ACHN (cell line): ENCODE measurements around the gene SEMA4A.
A peak's percentile ranks its signal among the peaks of the same experiment; 100 is the strongest.
"Not testable (repeated sequence)": the region's sequence is repeated elsewhere in the genome, so short reads cannot be mapped to it uniquely, and the experiment has no call there.

ENCODE experiments used
- DNase-seq: peaks from one replicate; pipeline ENCODE4 v3.0.0-alpha.2; 2015
- in situ Hi-C: cut with HindIII; loops from 2 replicates; pipeline ENCODE4 v1.10.0; 2017; ENCODE audit warnings: low sequenced_read_pairs, low pct_ligation_motif_present, low pct_unique_long_range_greater_than_20kb

Gene SEMA4A

GRCh38 chr1:156153362-156153761, at the start of gene SEMA4A:
TSS of gene SEMA4A (plus strand) at chr1:156153585. CDS start at chr1:156154579, 994 bp downstream.
- in situ Hi-C loops, result no loop called here
- DNase-seq, result no peak

DNA sequence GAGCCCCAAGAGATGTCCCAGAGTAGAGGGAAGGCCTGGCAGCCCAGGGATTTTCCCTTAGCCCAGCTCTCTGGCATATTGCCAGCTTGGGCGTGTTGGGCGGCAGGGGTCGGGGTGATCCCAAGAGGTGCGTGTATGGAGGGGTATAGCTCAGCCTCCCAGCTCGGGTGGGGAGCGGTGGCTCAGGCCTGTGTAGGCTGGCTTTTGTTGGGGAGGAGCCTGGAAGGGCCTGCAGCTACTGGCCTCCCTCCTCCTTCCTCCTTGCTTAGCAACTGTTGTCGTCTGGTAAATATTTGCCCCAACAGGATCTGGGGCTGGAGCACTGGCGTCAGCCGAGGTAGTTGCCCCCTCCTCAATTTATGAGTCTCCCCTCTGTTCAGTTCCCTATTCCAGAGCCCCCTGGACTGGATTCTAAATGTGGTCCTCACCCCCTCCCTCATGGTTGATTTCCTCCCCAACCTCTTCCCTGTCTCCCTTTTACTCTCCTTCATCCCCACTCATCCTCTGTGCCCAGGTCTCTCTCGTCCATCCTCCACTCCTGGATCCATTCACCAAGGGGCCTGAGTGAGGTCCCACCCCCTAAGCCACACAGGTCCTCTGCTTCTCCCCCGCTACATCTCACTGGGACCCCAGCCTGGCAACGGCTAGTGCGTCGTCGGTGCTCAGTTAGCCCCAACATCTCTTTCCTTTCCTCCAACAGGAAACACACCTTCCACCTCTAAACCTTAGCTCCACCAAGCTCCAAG, 49.1 kb upstream of the SEMA4A start:
- in situ Hi-C loops, result no loop called here
- DNase-seq, result peak; percentile 62

- peak; percentile 39 for DNase-seq
- in situ Hi-C loops, result no loop called here
These were observed 48.2 kb upstream of the SEMA4A start for GRCh38 chr1:156104861-156105832.

DNA sequence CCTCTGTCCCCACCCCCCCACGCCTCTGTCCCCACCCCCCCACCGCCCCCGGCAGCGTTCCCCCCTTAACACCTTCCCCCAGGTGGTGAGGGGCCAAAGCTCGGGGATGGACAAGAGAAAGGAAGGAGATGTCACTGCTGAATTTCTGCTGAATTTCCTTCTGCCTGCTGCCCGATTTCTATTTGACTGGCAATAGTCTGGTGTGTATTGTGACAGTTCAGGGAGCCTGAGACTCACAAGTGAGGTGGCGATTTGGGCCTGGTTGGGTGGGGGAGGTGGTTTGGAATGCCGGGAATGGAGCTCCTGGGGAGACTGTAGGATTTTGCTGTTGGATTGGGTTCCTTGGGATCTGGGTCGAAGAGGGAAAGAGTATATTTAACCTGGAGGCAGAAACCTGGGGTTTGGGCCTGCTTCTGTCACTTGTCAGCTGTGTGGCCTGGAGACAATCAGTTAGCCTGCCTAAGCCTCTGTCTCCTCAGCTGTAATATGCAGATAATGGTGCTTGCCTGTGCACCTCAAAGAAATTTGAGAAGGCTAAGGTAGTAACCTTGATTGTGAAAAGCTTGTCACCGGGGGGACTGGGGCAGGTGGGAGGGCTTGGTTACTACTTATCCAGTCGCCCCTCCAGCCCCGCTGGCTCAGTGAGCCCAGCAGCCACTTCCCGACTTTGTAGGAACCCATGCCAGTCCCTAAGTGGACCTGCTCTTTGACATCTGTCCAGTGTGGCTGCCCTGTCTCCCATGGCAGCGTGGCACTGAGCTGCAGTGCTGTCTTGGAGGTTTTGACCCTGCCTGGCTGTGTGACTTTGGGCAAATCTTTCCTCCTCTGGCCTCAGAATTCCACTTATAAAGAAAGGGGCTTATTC, 46.5 kb upstream of the SEMA4A start:
- DNase-seq, result no peak
- in situ Hi-C loops, result no loop called here

DNA sequence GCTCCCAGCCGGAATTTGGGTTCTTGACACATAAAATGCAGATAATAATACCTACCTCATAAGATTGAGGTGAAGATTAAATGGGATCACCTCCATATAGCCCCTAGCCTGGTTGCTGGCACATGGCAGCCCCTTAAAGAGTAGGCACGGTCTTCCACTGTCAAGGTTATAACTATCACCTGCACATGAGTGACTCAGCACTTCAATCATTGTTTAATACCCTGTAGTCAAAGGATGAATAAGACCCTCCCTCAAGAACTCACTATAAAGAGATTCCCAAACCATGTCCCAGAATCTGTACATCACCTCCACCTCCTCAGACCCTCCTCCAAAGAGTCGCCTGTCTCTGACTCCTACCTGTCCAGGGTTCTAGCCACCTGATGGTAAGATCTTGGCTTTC, 45.3 kb upstream of the SEMA4A start:
- DNase-seq, result no peak
- in situ Hi-C loops, result no loop called here

GRCh38 chr1:156108664-156109241, 44.6 kb upstream of the SEMA4A start:
- no peak for DNase-seq
- in situ Hi-C loops, result no loop called here

DNA sequence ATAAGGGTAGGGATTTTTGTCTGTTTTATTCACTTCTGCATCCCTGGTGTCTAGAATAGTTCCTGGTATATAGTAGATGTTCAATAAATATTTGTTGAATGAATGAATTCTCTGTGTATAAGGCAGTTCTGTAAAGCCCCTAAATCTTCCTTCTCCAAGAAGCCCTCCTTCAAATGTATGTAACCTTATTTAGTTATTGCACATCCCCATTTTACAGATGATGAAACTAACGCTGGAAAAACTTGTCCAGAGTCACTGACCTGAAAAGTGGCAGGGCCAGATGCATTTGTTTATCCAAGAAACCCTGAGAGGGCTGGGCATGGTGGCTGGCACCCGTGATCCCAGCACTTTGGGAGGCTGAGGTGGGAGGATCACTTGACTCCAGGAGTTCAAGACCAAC, 43.1 kb upstream of the SEMA4A start:
- in situ Hi-C loops, result no loop called here
- no peak for DNase-seq

- in situ Hi-C loops, result no loop called here
- DNase-seq, result peak; percentile 45
These were observed 41.9 kb upstream of the SEMA4A start for GRCh38 chr1:156111355-156111962.

GRCh38 chr1:156112276-156113137, 40.9 kb upstream of the SEMA4A start:
- in situ Hi-C loops, result no loop called here
- no peak for DNase-seq

DNA sequence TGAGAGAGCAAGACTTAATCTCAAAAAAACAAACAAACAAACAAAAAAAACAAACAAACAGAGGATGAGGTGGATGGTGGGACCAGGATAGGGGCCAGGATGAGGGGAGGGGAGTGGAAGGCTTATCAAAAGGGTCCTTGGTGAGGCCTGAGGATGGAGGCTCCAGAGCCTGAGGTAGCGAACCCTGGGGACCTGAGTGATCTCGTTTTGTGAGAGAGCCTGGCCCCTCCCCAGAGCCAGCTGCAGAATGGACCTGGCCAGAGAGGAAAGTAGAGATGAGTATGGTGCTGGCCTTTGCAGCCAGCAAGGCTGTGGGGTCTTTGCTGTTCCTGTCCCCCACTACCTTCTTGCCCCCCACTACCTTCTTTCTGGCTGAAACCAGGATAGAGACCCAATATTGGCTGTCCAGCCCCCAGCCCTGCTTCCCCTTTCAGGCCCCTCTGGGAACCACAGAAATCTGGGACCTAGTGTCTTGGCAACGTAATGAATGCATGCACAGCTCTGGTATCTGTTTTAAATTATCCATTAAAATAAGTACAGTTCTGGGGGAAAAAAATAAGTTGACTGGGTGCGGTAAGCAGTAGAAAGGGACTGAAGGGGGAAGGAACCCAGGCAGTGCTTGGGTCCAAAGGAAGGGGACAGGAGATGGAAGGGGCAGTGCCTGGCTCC, 40.0 kb upstream of the SEMA4A start:
- no peak for DNase-seq
- in situ Hi-C loops, result no loop called here

DNA sequence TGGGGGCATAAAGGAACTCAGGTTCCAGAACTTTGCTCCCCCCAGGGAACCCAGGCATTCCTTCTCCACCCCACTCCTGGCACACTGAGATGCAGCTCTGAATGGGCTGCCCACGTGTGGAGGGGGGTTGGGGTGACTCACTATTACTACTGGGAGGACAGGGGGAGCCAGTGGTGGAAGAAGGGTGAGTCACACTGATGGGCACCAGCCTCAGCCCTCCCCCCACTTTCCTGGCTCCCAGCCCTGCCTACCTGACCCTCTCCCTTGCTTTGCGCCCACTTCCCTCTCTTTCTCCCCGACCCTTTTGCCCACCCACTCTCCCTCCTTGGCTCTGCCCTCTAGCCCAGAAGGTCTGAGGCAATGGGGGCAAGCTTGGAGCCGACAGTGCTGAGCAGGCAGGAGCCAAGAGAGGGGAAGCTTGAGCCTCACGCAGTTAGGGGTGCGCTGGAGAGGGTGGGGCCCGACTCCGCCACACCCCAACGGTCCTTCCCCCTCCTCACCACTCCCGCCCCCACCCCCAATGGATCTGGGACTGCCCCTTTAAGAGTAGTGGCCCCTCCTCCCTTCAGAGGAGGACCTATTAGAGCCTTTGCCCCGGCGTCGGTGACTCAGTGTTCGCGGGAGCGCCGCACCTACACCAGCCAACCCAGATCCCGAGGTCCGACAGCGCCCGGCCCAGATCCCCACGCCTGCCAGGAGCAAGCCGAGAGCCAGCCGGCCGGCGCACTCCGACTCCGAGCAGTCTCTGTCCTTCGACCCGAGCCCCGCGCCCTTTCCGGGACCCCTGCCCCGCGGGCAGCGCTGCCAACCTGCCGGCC, 39.1 kb upstream of the SEMA4A start, which contains the start of gene LMNA:
Gene LMNA (plus strand): TSS at position 611 of the 818 bp plus-strand sequence. CDS start 208 bp downstream, outside the sequence.
- in situ Hi-C loops, result no loop called here
- DNase-seq, result peak; percentile 98

DNA sequence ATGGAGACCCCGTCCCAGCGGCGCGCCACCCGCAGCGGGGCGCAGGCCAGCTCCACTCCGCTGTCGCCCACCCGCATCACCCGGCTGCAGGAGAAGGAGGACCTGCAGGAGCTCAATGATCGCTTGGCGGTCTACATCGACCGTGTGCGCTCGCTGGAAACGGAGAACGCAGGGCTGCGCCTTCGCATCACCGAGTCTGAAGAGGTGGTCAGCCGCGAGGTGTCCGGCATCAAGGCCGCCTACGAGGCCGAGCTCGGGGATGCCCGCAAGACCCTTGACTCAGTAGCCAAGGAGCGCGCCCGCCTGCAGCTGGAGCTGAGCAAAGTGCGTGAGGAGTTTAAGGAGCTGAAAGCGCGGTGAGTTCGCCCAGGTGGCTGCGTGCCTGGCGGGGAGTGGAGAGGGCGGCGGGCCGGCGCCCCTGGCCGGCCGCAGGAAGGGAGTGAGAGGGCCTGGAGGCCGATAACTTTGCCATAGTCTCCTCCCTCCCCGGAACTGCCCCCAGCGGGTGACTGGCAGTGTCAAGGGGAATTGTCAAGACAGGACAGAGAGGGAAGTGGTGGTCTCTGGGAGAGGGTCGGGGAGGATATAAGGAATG, 38.4 kb upstream of the SEMA4A start:
- peak; percentile 43 for DNase-seq
- in situ Hi-C loops, result no loop called here

- DNase-seq, result peak; percentile 83
- in situ Hi-C loops, result no loop called here
These were observed 37.6 kb upstream of the SEMA4A start for GRCh38 chr1:156115514-156116374.

- DNase-seq, in situ Hi-C loops: not testable (repeated sequence)
These were observed 36.7 kb upstream of the SEMA4A start for GRCh38 chr1:156116731-156117130.
